Astrocyte (in vitro differentiated cells and primary cell): ENCODE data around the gene LRRC4C.

Source experiments
- CTCF ChIP-seq: IDR thresholded peaks from 2 replicates; pipeline ENCODE4 v1.5.1; 2011; ENCODE audit warnings: low read depth, mild to moderate bottlenecking, inconsistent platforms, low read length, moderate library complexity; ENCODE audit not compliant: insufficient read depth
- EZH2 ChIP-seq: IDR thresholded peaks from 2 replicates; pipeline ENCODE4 v1.6.1; 2012; ENCODE audit warnings: mild to moderate bottlenecking, low read length, inconsistent platforms; ENCODE audit not compliant: insufficient read depth

DNA sequence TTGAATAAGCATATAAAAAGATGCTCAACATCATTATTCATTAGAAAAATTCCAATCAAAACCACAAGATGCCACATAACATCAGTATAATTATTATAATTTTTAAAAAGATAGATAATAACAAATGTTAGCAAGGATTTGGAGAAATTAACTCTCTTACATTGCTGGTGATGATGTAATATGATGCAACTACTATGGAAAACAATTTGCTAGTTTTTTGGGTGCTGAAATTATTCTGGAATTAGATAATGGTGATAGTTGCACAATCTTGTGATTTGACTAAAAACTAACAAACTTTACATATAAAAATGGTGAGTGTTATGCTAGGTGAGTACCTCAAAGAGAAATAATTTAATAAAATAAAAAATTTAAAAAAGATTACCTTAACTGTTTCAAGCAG, 412.2 kb downstream of the LRRC4C start:
- TF ChIP-seq CTCF (no peak), EZH2 (no peak)
